H1 (cell line): Measurements from ENCODE around the gene MMP25.

Experiments used
- BRCA1 ChIP-seq: IDR thresholded peaks from 2 replicates; pipeline ENCODE4 v1.6.1; 2012; ENCODE audit warnings: low read depth, low read length, improper control_type of control experiment
- CREB1 ChIP-seq: IDR thresholded peaks from 2 replicates; pipeline ENCODE4 v1.6.1; 2012; ENCODE audit warnings: inconsistent platforms
- EP300 ChIP-seq, 2 experiments: IDR thresholded peaks; 1 replicate in 1 of 2; 2 replicates in 1 of 2; pipeline ENCODE4 v1.6.1; 2011 to 2012; ENCODE audit warnings: low read depth in 2 of 2, low read length in 2 of 2, mild to moderate bottlenecking in 2 of 2, borderline replicate concordance in 1 of 2, inconsistent platforms in 1 of 2, moderate library complexity in 1 of 2
- EZH2 ChIP-seq: fragments of 200-600 bp; sonication (generic); IDR thresholded peaks from 2 replicates; pipeline ENCODE4 v1.7.1; 2012; ENCODE audit warnings: low read depth, mild to moderate bottlenecking, moderate library complexity, low read length, inconsistent platforms; ENCODE audit not compliant: severe bottlenecking
- KDM1A ChIP-seq: fragments of 200-600, 300-600 bp; sonication (generic); IDR thresholded peaks from 2 replicates; pipeline ENCODE4 v1.7.1; 2016; ENCODE audit warnings: mild to moderate bottlenecking, low read length, borderline replicate concordance
- KDM4A ChIP-seq: IDR thresholded peaks from one replicate; pipeline ENCODE4 v1.7.1; 2012; ENCODE audit warnings: low read depth, mild to moderate bottlenecking, moderate library complexity, low read length, inconsistent platforms; ENCODE audit not compliant: severe bottlenecking
- KDM5A ChIP-seq: fragments of 200-600 bp; IDR thresholded peaks from 2 replicates; pipeline ENCODE4 v1.7.1; 2012; ENCODE audit warnings: mild to moderate bottlenecking, low read length, inconsistent platforms, mixed read lengths
- POLR2AphosphoS5 ChIP-seq: IDR thresholded peaks from 2 replicates; pipeline ENCODE4 v1.6.1; 2011; ENCODE audit warnings: low read depth, low read length
- RNF2 ChIP-seq: fragments of 200-900, 300-1000 bp; sonication (generic); IDR thresholded peaks from 2 replicates; pipeline ENCODE4 v1.7.1; 2016; ENCODE audit warnings: borderline replicate concordance, low read depth, mild to moderate bottlenecking, antibody characterized with exemption, low read length; ENCODE audit not compliant: poor library complexity, severe bottlenecking; ENCODE audit errors: missing control alignments
- SAP30 ChIP-seq: fragments of 300-600 bp; sonication (generic); IDR thresholded peaks from 2 replicates; pipeline ENCODE4 v1.7.1; 2012; ENCODE audit warnings: low read length, moderate library complexity, mild to moderate bottlenecking, inconsistent platforms; ENCODE audit not compliant: insufficient read depth, insufficient replicate concordance
- YY1 ChIP-seq: IDR thresholded peaks from 2 replicates; pipeline ENCODE4 v1.6.1; 2011; ENCODE audit warnings: low read depth, mild to moderate bottlenecking, low read length
- TF ChIP-seq, protein P1 (sequence below), 3 experiments: IDR thresholded peaks; 1 replicate in 2 of 3; 2 replicates in 1 of 3; pipeline versions ENCODE4 v1.5.1 to v1.6.1; 2011; ENCODE audit warnings: low read length in 3 of 3, mild to moderate bottlenecking in 3 of 3, inconsistent platforms in 2 of 3, low read depth in 1 of 3, moderate library complexity in 1 of 3; ENCODE audit not compliant: insufficient read depth in 1 of 3; ENCODE audit errors: control extremely low read depth in 1 of 3
- TF ChIP-seq, protein P2 (sequence below): IDR thresholded peaks from 2 replicates; pipeline ENCODE4 v1.6.1; 2012; ENCODE audit warnings: inconsistent platforms
- TF ChIP-seq, protein P3 (sequence below): IDR thresholded peaks from 2 replicates; pipeline ENCODE4 v1.6.1; 2011; ENCODE audit warnings: low read length, improper control_type of control experiment

DNA sequence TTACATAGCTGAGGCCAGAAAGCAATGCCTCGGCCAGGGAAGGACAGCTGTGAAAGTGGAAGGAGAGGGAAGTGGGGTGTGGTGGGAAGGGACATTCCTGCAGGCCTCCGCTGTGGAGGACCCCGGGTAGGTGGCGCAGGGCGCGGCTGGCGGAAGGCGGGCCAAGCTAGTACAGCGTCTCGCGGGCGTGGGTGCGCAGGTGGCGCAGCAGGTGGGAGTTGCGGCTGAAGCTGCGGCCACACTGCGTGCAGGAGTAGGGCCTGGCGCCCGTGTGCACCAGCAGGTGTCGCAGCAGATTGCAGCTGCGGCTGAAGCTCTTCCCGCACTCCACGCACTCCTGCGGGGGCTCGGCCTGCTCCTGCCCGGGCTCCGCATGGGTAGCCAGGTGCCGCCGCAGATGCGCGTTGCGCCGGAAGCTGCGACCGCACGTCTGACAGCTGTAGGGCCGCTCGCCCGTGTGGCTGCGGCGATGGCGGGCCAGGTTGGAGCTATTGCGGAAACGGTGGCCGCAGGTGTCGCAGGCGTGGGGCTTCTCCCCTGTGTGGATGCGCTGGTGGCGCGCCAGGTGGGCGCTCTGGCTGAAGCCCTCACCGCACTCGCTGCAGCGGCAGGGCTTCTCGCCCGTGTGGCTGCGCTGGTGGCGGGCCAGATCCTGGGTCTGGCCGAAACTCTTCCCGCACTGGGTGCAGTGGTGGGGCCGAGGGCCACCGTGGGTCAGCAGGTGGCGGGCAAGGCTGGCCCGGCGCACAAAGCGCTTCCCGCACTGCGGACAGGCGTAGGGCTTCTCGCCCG, 42.8 kb downstream of the MMP25 start:
- TF ChIP-seq KDM4A (no peak), SAP30 (no peak), YY1 (no peak), RNF2 (no peak), EP300 (IDR thresholded peaks at IDR 0.05; ENCODE audit: borderline replicate concordance in 1 of 2, low read depth in 2 of 2, low read length in 2 of 2) (no peak), KDM1A (no peak), BRCA1 (no peak), KDM5A (no peak), POLR2AphosphoS5 (no peak), EZH2 (no peak), CREB1 (no peak)
- TF ChIP-seq, protein P1, sequence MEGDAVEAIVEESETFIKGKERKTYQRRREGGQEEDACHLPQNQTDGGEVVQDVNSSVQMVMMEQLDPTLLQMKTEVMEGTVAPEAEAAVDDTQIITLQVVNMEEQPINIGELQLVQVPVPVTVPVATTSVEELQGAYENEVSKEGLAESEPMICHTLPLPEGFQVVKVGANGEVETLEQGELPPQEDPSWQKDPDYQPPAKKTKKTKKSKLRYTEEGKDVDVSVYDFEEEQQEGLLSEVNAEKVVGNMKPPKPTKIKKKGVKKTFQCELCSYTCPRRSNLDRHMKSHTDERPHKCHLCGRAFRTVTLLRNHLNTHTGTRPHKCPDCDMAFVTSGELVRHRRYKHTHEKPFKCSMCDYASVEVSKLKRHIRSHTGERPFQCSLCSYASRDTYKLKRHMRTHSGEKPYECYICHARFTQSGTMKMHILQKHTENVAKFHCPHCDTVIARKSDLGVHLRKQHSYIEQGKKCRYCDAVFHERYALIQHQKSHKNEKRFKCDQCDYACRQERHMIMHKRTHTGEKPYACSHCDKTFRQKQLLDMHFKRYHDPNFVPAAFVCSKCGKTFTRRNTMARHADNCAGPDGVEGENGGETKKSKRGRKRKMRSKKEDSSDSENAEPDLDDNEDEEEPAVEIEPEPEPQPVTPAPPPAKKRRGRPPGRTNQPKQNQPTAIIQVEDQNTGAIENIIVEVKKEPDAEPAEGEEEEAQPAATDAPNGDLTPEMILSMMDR (IDR thresholded peaks at IDR 0.05; ENCODE audit: control extremely low read depth in 1 of 3, insufficient read depth in 1 of 3, low read depth in 1 of 3, low read length in 3 of 3) = no peak
- TF ChIP-seq, protein P2, sequence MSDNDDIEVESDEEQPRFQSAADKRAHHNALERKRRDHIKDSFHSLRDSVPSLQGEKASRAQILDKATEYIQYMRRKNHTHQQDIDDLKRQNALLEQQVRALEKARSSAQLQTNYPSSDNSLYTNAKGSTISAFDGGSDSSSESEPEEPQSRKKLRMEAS = no peak
- TF ChIP-seq, protein P3, sequence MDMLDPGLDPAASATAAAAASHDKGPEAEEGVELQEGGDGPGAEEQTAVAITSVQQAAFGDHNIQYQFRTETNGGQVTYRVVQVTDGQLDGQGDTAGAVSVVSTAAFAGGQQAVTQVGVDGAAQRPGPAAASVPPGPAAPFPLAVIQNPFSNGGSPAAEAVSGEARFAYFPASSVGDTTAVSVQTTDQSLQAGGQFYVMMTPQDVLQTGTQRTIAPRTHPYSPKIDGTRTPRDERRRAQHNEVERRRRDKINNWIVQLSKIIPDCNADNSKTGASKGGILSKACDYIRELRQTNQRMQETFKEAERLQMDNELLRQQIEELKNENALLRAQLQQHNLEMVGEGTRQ = no peak
